Mesendoderm (in vitro differentiated cells): Measurements from ENCODE around the gene RNF13. TPM values are rescaled to one million over a fixed set of nuclear protein-coding genes. Genes with fewer than 3 reads are reported as not detected.

Experiments
- DNase-seq: peaks from one replicate; pipeline ENCODE4 v3.0.0; 2013
- H2AK5ac ChIP-seq: 2 replicates; pipeline ENCODE4 v1.6.1; 2013; ENCODE audit warnings: low read length, inconsistent platforms
- H2BK120ac ChIP-seq: 2 replicates; pipeline ENCODE4 v1.6.1; 2013; ENCODE audit warnings: low read depth, mild to moderate bottlenecking, low read length, moderate library complexity, mixed read lengths
- H2BK15ac ChIP-seq: replicated peaks from 2 replicates; pipeline ENCODE4 v1.6.1; 2013; ENCODE audit warnings: low read depth, mild to moderate bottlenecking, moderate library complexity
- H2BK5ac ChIP-seq: 2 replicates; pipeline ENCODE4 v1.6.1; 2013; ENCODE audit warnings: low read length, inconsistent platforms
- H3K18ac ChIP-seq: 2 replicates; pipeline ENCODE4 v1.6.1; 2013; ENCODE audit warnings: mild to moderate bottlenecking, low read length, mixed read lengths
- H3K23ac ChIP-seq: one replicate; pipeline ENCODE4 v1.6.1; 2013; ENCODE audit warnings: low read length
- H3K27ac ChIP-seq: 2 replicates; pipeline ENCODE4 v1.5.1; 2013; ENCODE audit warnings: low read depth, mild to moderate bottlenecking, inconsistent platforms, low read length, moderate library complexity
- H3K27me3 ChIP-seq: 2 replicates; pipeline ENCODE4 v1.6.1; 2013; ENCODE audit warnings: low read length, control low read depth, mild to moderate bottlenecking, inconsistent platforms; ENCODE audit not compliant: insufficient read depth, poor library complexity
- H3K36me3 ChIP-seq: 2 replicates; pipeline ENCODE4 v1.6.1; 2013; ENCODE audit warnings: low read length, inconsistent platforms; ENCODE audit not compliant: control insufficient read depth, insufficient read depth
- H3K4ac ChIP-seq: one replicate; pipeline ENCODE4 v1.6.1; 2013; ENCODE audit warnings: low read depth, mild to moderate bottlenecking, low read length, moderate library complexity
- H3K4me1 ChIP-seq: 2 replicates; pipeline ENCODE4 v1.6.1; 2013; ENCODE audit warnings: low read depth, low read length, inconsistent platforms; ENCODE audit not compliant: control insufficient read depth
- H3K4me2 ChIP-seq: 2 replicates; pipeline ENCODE4 v1.6.1; 2013; ENCODE audit warnings: low read length
- H3K4me3 ChIP-seq: 2 replicates; pipeline ENCODE4 v1.5.1; 2013; ENCODE audit warnings: mild to moderate bottlenecking, low read length
- H3K56ac ChIP-seq: one replicate; pipeline ENCODE4 v1.6.1; 2013; ENCODE audit warnings: low read length
- H3K79me1 ChIP-seq: 2 replicates; pipeline ENCODE4 v1.6.1; 2013; ENCODE audit warnings: low read length, inconsistent platforms
- H3K79me2 ChIP-seq: 2 replicates; pipeline ENCODE4 v1.6.1; 2013; ENCODE audit warnings: mild to moderate bottlenecking, low read length; ENCODE audit not compliant: control insufficient read depth, insufficient read depth
- H3K9ac ChIP-seq: 2 replicates; pipeline ENCODE4 v1.6.1; 2013; ENCODE audit warnings: low read length, inconsistent platforms
- H4K5ac ChIP-seq: one replicate; pipeline ENCODE4 v1.6.1; 2013; ENCODE audit warnings: low read length
- H4K8ac ChIP-seq: one replicate; pipeline ENCODE4 v1.6.1; 2013; ENCODE audit warnings: low read depth, mild to moderate bottlenecking, control low read depth, low read length, moderate library complexity
- WGBS: extraction: QIAGEN DNeasy Blood & Tissue Kit; methylation state at CpG from one replicate; pipeline ENCODE4 v1.1.7; 2013; ENCODE audit warnings: low lambda C conversion rate, missing lambda C conversion rate; ENCODE audit not compliant: insufficient coverage; ENCODE audit errors: extremely low coverage; 5-methylcytosine and 5-hydroxymethylcytosine counted together
- small RNA-seq: library from polyadenylated mRNA; stranded (forward); fragments of <200 nt; extraction: miRNeasy Mini kit (QIAGEN cat#:217004); gene quantifications from one replicate; pipeline ENCODE3, GENCODE V24; 2013; ENCODE audit not compliant: insufficient read depth

The RNF13 gene

GRCh38 chr3:150005243-150006112 is 192.5 kb downstream of the RNF13 start:
- H3K4ac ChIP-seq, result no peak overlapping the region
- H3K36me3 ChIP-seq, result no peaks in the 10 kb centered on the region
- no peaks in the 10 kb centered on the region for H3K27me3 ChIP-seq
- H3K4me2 ChIP-seq, result no peak overlapping the region
- H3K18ac ChIP-seq, result no peak overlapping the region
- H2BK15ac ChIP-seq, result no peak overlapping the region
- no peak overlapping the region for H2BK5ac ChIP-seq
- H4K8ac ChIP-seq, result no peak overlapping the region
- H3K79me2 ChIP-seq, result no peaks in the 10 kb centered on the region
- no peak overlapping the region for H2AK5ac ChIP-seq
- H2BK120ac ChIP-seq, result no peak overlapping the region
- no CpG with 5 or more reads among the region's 4 CpGs for WGBS
- H3K27ac ChIP-seq, result no peak overlapping the region
- no peak overlapping the region for H3K56ac ChIP-seq
- no peak overlapping the region for H3K23ac ChIP-seq
- peak; percentile 40 for DNase-seq
- H3K9ac ChIP-seq, result no peak overlapping the region
- H3K4me1 ChIP-seq, result no peaks in the 10 kb centered on the region
- no peak overlapping the region for H4K5ac ChIP-seq
- no peak overlapping the region for H3K4me3 ChIP-seq
- no peaks in the 10 kb centered on the region for H3K79me1 ChIP-seq

- no peak overlapping the region for H3K18ac ChIP-seq
- H3K23ac ChIP-seq, result no peak overlapping the region
- no peak overlapping the region for H3K4me2 ChIP-seq
- H2BK120ac ChIP-seq, result no peak overlapping the region
- no peak overlapping the region for H3K56ac ChIP-seq
- no peak overlapping the region for H3K4me3 ChIP-seq
- no peak overlapping the region for H4K5ac ChIP-seq
- no peaks in the 10 kb centered on the region for H3K4me1 ChIP-seq
- H4K8ac ChIP-seq, result no peak overlapping the region
- no peak overlapping the region for H3K9ac ChIP-seq
- H3K27ac ChIP-seq, result no peak overlapping the region
- H2AK5ac ChIP-seq, result no peak overlapping the region
- H2BK5ac ChIP-seq, result no peak overlapping the region
- no peaks in the 10 kb centered on the region for H3K27me3 ChIP-seq
- H3K79me1 ChIP-seq, result no peaks in the 10 kb centered on the region
- H2BK15ac ChIP-seq, result no peak overlapping the region
- no peak overlapping the region for H3K4ac ChIP-seq
- no peaks in the 10 kb centered on the region for H3K36me3 ChIP-seq
- DNase-seq, result no peak
- no peaks in the 10 kb centered on the region for H3K79me2 ChIP-seq
These were observed 193.8 kb downstream of the RNF13 start for GRCh38 chr3:150006794-150007193.

Small RNA genes lying within 50 kb of the gene (small RNA-seq; reads per million reads assigned to genes)
- gene RNU6-507P (not detected), gene RNU6-720P (not detected)
